Endothelial cell of umbilical vein (primary cell): ENCODE measurements around the gene DVL1.
"Not testable (repeated sequence)": the region's sequence is repeated elsewhere in the genome, so short reads cannot be mapped to it uniquely, and the experiment has no call there.

Source experiments
- EZH2 ChIP-seq: IDR thresholded peaks from 2 replicates; pipeline ENCODE4 v1.6.1; 2012; ENCODE audit warnings: borderline replicate concordance, low read depth, mild to moderate bottlenecking, moderate library complexity, low read length, inconsistent platforms; ENCODE audit not compliant: severe bottlenecking
- FOS ChIP-seq: IDR thresholded peaks from 2 replicates; pipeline ENCODE4 v1.6.1; 2011; ENCODE audit warnings: mild to moderate bottlenecking, low read length, moderate library complexity, borderline replicate concordance; ENCODE audit not compliant: insufficient read depth
- GATA2 ChIP-seq: IDR thresholded peaks from 2 replicates; pipeline ENCODE4 v1.7.0; 2011; ENCODE audit warnings: low read depth, mild to moderate bottlenecking, moderate library complexity, mixed read lengths, low read length; ENCODE audit not compliant: insufficient read length, insufficient read depth
- JUN ChIP-seq: IDR thresholded peaks from 2 replicates; pipeline ENCODE4 v1.6.1; 2011; ENCODE audit warnings: borderline replicate concordance, low read depth; ENCODE audit not compliant: insufficient read length, insufficient read depth
- MAX ChIP-seq: IDR thresholded peaks from 2 replicates; pipeline ENCODE4 v1.6.1; 2011; ENCODE audit not compliant: insufficient read depth, insufficient read length
- MYC ChIP-seq: IDR thresholded peaks from one replicate; pipeline ENCODE4 v1.6.1; 2011; ENCODE audit warnings: mild to moderate bottlenecking, low read depth, low read length
- POLR2A ChIP-seq: IDR thresholded peaks from 2 replicates; pipeline ENCODE4 v1.6.1; 2012; ENCODE audit warnings: low read depth, mild to moderate bottlenecking, control low read depth, low read length
- POLR2AphosphoS5 ChIP-seq: IDR thresholded peaks from 2 replicates; pipeline ENCODE4 v1.6.1; 2012; ENCODE audit warnings: low read depth, mild to moderate bottlenecking, control low read depth, low read length, moderate library complexity; ENCODE audit not compliant: insufficient read depth
- TF ChIP-seq, protein P1 (sequence below), 2 donors: IDR thresholded peaks; 1 replicate in 1 of 2; 2 replicates in 1 of 2; pipeline ENCODE4 v1.5.1; 2011; ENCODE audit warnings: low read length in 2 of 2, mild to moderate bottlenecking in 2 of 2, moderate library complexity in 2 of 2, control low read depth in 1 of 2, inconsistent platforms in 1 of 2, low read depth in 1 of 2; ENCODE audit not compliant: insufficient read depth in 1 of 2; ENCODE audit errors: extremely low read depth in 1 of 2

DNA sequence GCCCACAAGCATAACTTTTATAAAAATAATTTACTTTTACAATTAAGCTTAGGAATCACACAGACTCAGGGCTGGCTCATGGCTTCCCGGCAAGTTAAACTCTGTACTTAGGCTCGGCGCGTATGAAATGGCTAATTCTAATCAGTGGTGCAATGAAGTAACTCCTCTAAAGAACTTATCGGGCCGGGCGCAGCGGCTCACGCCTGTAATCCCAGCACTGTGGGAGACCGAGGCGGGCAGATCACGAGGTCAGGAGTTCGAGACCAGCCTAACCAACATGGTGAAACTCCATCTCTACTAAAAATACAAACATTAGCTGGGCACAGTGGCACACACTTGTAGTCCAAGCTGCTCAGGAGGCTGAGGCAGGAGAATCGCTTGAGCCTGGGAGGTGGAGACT lies 20.9 kb upstream of the DVL1 start:
- TF ChIP-seq GATA2, MAX, EZH2, POLR2A, JUN, POLR2AphosphoS5, MYC, FOS: not testable (repeated sequence)
- TF ChIP-seq, protein P1, sequence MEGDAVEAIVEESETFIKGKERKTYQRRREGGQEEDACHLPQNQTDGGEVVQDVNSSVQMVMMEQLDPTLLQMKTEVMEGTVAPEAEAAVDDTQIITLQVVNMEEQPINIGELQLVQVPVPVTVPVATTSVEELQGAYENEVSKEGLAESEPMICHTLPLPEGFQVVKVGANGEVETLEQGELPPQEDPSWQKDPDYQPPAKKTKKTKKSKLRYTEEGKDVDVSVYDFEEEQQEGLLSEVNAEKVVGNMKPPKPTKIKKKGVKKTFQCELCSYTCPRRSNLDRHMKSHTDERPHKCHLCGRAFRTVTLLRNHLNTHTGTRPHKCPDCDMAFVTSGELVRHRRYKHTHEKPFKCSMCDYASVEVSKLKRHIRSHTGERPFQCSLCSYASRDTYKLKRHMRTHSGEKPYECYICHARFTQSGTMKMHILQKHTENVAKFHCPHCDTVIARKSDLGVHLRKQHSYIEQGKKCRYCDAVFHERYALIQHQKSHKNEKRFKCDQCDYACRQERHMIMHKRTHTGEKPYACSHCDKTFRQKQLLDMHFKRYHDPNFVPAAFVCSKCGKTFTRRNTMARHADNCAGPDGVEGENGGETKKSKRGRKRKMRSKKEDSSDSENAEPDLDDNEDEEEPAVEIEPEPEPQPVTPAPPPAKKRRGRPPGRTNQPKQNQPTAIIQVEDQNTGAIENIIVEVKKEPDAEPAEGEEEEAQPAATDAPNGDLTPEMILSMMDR (IDR thresholded peaks at IDR 0.05; ENCODE audit: extremely low read depth in 1 of 2, insufficient read depth in 1 of 2, low read depth in 1 of 2, low read length in 2 of 2) = not testable (repeated sequence)
